Sigmoid colon (tissue), 7 donors: ENCODE data around the gene GJD3. TPM values are rescaled to one million over a fixed set of nuclear protein-coding genes. Genes with fewer than 3 reads are reported as not detected.

ENCODE experiments used
- DNase-seq: peaks from one replicate; pipeline ENCODE4 v3.0.0-alpha.2; 2019
- H3K27ac ChIP-seq, 4 donors: fragments of 200-600 bp; sonication (generic); one replicate each; pipeline ENCODE4 v1.5.1; 2016 to 2019; ENCODE audit warnings: mild to moderate bottlenecking in 1 of 4
- H3K27me3 ChIP-seq, 3 donors: fragments of 200-600 bp; sonication (generic); one replicate each; pipeline ENCODE4 v1.5.1; 2019; ENCODE audit warnings: mild to moderate bottlenecking in 1 of 3
- H3K36me3 ChIP-seq, 4 donors: fragments of 200-600 bp; sonication (generic); one replicate each; pipeline ENCODE4 v1.5.1; 2016 to 2019
- H3K4me1 ChIP-seq, 4 donors: fragments of 200-600 bp; sonication (generic); one replicate each; pipeline ENCODE4 v1.5.1; 2017 to 2019
- H3K4me3 ChIP-seq, 4 donors: fragments of 200-600 bp; sonication (generic); one replicate each; pipeline ENCODE4 v1.5.1; 2017 to 2019; ENCODE audit warnings: mild to moderate bottlenecking in 2 of 4, moderate library complexity in 1 of 4
- H3K9me3 ChIP-seq, 4 donors: fragments of 200-600 bp in 3 of 4; sonication (generic) in 3 of 4; one replicate each; pipeline versions ENCODE4 v1.5.1 to v1.6.1; 2013 to 2019
- CTCF ChIP-seq, 4 experiments: fragments of 450-650 bp in 3 of 4; fragments of 200-600 bp in 1 of 4; IDR thresholded peaks; one replicate each; pipeline ENCODE4 v1.5.1; 2016 to 2019; ENCODE audit warnings: antibody characterized with exemption in 4 of 4, mild to moderate bottlenecking in 3 of 4, moderate library complexity in 2 of 4
- EP300 ChIP-seq, 4 donors: sonication (generic); formaldehyde crosslinking; IDR thresholded peaks; one replicate each; pipeline ENCODE4 v1.6.1; 2017; ENCODE audit warnings: antibody characterized with exemption in 4 of 4
- POLR2A ChIP-seq, 2 donors: fragments of 450-650 bp; IDR thresholded peaks; one replicate each; pipeline ENCODE4 v1.6.1; 2016; ENCODE audit warnings: antibody characterized with exemption in 2 of 2, mild to moderate bottlenecking in 2 of 2, moderate library complexity in 2 of 2
- POLR2AphosphoS5 ChIP-seq, 4 donors: sonication (generic); formaldehyde crosslinking; IDR thresholded peaks; one replicate each; pipeline ENCODE4 v1.6.1; 2017; ENCODE audit warnings: antibody characterized with exemption in 4 of 4
- WGBS, 2 donors: extraction: QIAGEN DNeasy Blood & Tissue Kit; methylation state at CpG; one replicate each; pipeline ENCODE4 v1.1.7; 2013; 5-methylcytosine and 5-hydroxymethylcytosine counted together
- intact Hi-C: fragments of 100-400 bp; cut with DNase I; formaldehyde crosslinking; loops from one replicate; pipeline ENCODE4 v1.15.1; 2023
- polyA plus RNA-seq, 3 donors: library from polyadenylated mRNA; stranded (reverse); fragments of 200-250 nt; gene quantifications; one replicate each; pipeline ENCODE4 v1.2.3, GENCODE V29; 2013
- total RNA-seq, 4 donors: library from RNA; depleted of rRNA; stranded (reverse); fragments of >200 nt; gene quantifications; one replicate each; pipeline ENCODE4 v1.1.0, GENCODE V29; 2016
- donor health status: healthy with polysubstance abuse.
- donor health status: Bipolar disorder and iron deficiency.
- donor health status: healthy.

GJD3 gene
- total and polyA plus RNA-seq, 7 donors = 0.49 to 2.1 (median 0.64) TPM; not detected in 4

DNA sequence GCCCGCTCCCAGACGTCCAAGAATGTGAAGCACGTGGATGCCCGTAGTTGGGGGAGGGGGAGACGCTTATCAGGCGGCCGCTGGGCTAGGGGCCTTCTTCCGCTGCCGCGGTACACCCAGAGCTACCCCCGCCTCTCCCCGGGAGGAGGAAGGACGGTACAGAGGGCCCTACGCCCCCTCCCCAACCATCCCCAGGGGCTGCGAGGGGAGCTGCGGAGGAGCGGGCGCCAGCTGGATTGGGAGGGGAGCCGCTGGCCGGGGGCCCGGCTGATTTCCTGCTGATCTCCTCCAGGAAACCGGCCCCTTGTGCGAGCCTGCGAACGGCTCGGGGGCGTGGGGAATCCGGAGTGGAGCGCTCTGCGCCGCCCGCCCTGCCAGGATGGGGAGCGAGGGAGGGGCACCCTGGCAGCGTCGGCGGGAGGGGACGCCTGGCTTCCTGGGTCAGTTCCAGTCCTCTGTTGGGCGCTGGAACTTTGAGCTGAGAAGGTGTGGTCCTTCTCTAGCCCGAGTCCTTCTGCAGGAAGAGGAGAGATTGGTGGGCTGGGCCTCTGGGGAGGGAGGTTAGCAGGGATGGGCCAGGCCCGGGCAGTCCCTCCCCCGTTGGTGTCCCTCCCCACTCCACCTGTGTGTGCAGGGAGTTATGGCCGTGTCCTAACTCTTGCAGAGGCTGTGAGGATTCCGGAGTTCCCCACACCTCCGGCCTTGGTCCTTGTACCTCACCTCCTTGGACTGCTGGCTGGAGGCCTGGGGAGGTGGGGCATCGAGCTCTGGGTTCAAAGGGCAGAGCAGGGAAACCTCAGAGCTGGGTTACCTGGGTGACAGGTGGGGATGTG, 19.2 kb downstream of the GJD3 start:
- Histone ChIP-seq H3K36me3 (peaks cover 0 to 10% (median 0%) of the 10 kb centered on the region in 4 donors), H3K27ac (peak overlapping the region; percentile 94 to 99 (median 96)), H3K9me3 (no peaks in the 10 kb centered on the region), H3K4me3 (peak overlapping the region; percentile 26 to 83 (median 82)), H3K27me3 (no peaks in the 10 kb centered on the region), H3K4me1 (peaks cover 0 to 89% (median 84%) of the 10 kb centered on the region in 4 donors)
- peak in 1 of 2 donors; percentile 51 for TF ChIP-seq POLR2A (IDR thresholded peaks at IDR 0.05)
- no peak for TF ChIP-seq CTCF (IDR thresholded peaks at IDR 0.05)
- TF ChIP-seq EP300 (IDR thresholded peaks at IDR 0.05) = no peak
- peak; percentile 16 to 67 (median 59) for TF ChIP-seq POLR2AphosphoS5 (IDR thresholded peaks at IDR 0.05)
- DNase-seq = peak; percentile 85
- 1 to 4% methylated on average over 45 of the region's 45 CpGs for WGBS, 2 donors
- intact Hi-C loops = loop anchor here (2.0 kb wide), 1 partner anchor 143 kb away; no protein-coding TSS in a partner anchor

DNA sequence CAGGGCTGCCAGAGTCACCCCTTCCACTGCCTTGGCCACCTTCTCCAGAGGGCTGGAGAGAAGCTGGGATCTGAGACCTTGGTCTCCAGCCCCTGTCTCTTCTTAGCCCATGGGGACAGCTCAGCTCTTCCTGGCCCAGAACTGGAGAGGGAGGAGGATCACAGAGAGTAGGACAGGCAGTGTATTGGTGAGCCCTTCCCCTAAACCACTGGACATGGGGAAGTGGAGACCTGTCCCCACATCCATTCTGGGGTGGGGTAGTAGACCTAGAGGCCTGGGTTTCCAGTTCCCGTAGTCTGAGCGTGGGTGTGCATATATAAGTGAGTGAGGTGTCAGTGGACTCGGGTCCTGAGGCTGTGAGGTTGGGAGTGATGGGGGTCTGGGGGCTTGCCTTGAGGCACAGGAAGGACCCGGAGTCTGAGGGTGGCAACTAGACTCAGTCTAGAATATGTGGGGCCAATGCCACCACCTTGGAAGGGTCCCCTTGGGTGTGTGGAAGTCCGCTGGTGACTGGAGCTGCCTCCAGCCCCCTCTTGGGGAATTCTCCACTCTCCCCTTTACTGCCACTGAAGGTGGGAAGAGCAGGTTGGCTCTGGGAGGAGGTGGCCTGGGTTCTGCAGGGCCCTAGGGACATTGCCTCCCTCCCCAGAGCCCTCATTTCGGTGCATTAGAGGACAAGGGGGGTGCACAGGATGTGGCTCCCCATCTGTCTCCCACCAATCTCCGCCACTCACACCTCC, 19.9 kb downstream of the GJD3 start:
- WGBS, 2 donors = 30 to 38% methylated on average over 7 of the region's 7 CpGs
- H3K4me3 ChIP-seq = peak overlapping the region; percentile 61 to 83 (median 82)
- H3K9me3 ChIP-seq = no peaks in the 10 kb centered on the region
- intact Hi-C loops = loop anchor here (2.0 to 5.0 kb wide), 2 partner anchors 142 to 242 kb away; partner anchors contain the start of gene NR1D1
- H3K27ac ChIP-seq = peak overlapping the region; percentile 94 to 99 (median 96)
- no peak for DNase-seq
- H3K36me3 ChIP-seq = peaks cover 0 to 4% (median 0%) of the 10 kb centered on the region in 4 donors
- TF ChIP-seq POLR2A (IDR thresholded peaks at IDR 0.05) = no peak
- TF ChIP-seq EP300 (IDR thresholded peaks at IDR 0.05) = no peak
- no peak for TF ChIP-seq CTCF (IDR thresholded peaks at IDR 0.05)
- peak in 1 of 4 donors; percentile 17 for TF ChIP-seq POLR2AphosphoS5 (IDR thresholded peaks at IDR 0.05)
- peaks cover 0 to 83% (median 77%) of the 10 kb centered on the region in 4 donors for H3K4me1 ChIP-seq
- no peaks in the 10 kb centered on the region for H3K27me3 ChIP-seq

DNA sequence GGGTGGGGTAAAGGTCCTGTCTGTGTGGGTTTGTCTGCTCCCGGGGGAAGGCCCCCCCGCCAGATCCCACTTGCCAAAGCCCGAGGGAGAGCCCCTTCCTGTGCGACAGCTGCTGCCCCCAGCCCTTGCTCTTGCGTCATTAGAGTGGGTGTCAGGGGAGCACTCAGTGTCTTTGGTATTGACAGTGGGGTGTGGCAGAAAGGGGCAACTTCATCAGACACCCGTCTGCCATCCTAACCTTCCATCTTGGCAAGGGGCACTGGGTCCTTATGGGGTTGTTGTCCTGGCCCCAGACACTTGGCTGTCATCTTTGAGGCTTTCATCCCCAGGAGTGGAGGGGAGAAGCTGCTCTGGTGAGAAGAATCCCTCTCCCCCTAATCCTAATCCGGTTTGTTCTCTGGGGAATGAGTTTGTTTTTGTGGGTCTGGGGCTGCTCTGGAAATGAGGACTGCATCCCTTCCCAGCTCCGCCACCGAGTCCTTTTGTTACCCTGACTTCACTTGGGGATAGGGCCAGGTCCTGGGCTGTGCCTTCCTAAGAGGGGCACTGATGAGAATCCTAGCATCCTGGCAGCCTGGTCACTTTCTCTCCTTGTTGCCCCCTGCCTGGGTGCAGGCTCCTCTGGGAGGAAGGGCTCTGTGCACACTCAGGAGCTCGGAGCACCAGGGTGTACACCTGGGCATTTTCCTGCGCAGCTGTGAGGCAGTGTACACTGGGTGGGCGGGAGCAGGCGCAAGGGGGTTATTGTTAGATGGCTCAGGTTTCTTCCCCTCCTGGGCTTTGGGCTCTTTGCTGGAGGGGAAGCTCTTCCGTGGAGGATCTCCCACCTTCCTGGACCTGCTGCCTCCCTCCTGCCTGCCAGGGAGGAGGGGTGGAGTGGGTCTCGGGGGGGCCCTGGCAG, 21.1 kb downstream of the GJD3 start:
- Histone ChIP-seq H3K27me3 (no peaks in the 10 kb centered on the region), H3K4me3 (peak overlapping the region; percentile 61 to 83 (median 82)), H3K4me1 (peaks cover 0 to 82% (median 73%) of the 10 kb centered on the region in 4 donors), H3K9me3 (no peaks in the 10 kb centered on the region), H3K36me3 (no peaks in the 10 kb centered on the region), H3K27ac (peak overlapping the region; percentile 94 to 99 (median 96))
- no peak for DNase-seq
- no peak for TF ChIP-seq EP300 (IDR thresholded peaks at IDR 0.05)
- TF ChIP-seq POLR2AphosphoS5 (IDR thresholded peaks at IDR 0.05) = peak in 1 of 4 donors; percentile 16
- no peak for TF ChIP-seq POLR2A (IDR thresholded peaks at IDR 0.05)
- 16 to 37% methylated on average over 15 of the region's 15 CpGs for WGBS, 2 donors
- intact Hi-C loops = loop anchor here (2.0 to 5.0 kb wide), 3 partner anchors 25 to 241 kb away; partner anchors contain the start of gene NR1D1

- peaks cover 0 to 80% (median 68%) of the 10 kb centered on the region in 4 donors for H3K4me1 ChIP-seq
Observed at GRCh38 chr17:40342504-40343218, 21.9 kb downstream of the GJD3 start.

More at GRCh38 chr17:40342504-40343218, 21.9 kb downstream of the GJD3 start:
- DNase-seq = no peak
- Histone ChIP-seq H3K9me3 (no peaks in the 10 kb centered on the region), H3K27ac (peak overlapping the region; percentile 94 to 99 (median 96)), H3K36me3 (no peaks in the 10 kb centered on the region), H3K4me3 (peak overlapping the region; percentile 61 to 83 (median 82)), H3K27me3 (no peaks in the 10 kb centered on the region)
- no peak for TF ChIP-seq CTCF (IDR thresholded peaks at IDR 0.05)
- TF ChIP-seq POLR2A (IDR thresholded peaks at IDR 0.05) = peak in 1 of 2 donors; percentile 11
- WGBS, 2 donors = 5 to 13% methylated on average over 38 of the region's 38 CpGs
- intact Hi-C loops = loop anchor here (2.0 to 5.0 kb wide), 2 partner anchors 24 to 240 kb away; partner anchors contain the start of gene NR1D1
